ENCODE measurements around the gene FRMD1.

FRMD1 gene

GRCh38 chr6:168078943-168079405 is at the start of gene FRMD1:
FRMD1 (minus strand) TSS chr6:168079212; CDS start chr6:168079094, 118 bp downstream.
- Histone ChIP-seq H3K9ac (ENCODE audit: low read depth, low read length) (no peak within 1 kb of the TSS), H3K27me3 (ENCODE audit: insufficient read depth, low read length, poor library complexity) (no peaks in the 10 kb centered on the region), H4K20me1 (ENCODE audit: insufficient read depth, low read length) (no peaks in the 10 kb centered on the region), H3K4me3 (ENCODE audit: low read depth in 1 of 2, low read length in 2 of 2) (no peak within 1 kb of the TSS), H3K4me1 (ENCODE audit: insufficient read depth, low read length) (no peaks in the 10 kb centered on the region), H3K9me3 (ENCODE audit: insufficient read depth, low read length, severe bottlenecking) (peaks cover 17% of the 10 kb centered on the region), H3K4me2 (ENCODE audit: insufficient read depth, low read length) (no peak within 1 kb of the TSS), H3K36me3 (ENCODE audit: insufficient read depth, low read length) (no peaks in the 10 kb centered on the region), H3K27ac (ENCODE audit: low read length) (no peak within 1 kb of the TSS), H2AFZ (ENCODE audit: low read depth, low read length) (no peak within 1 kb of the TSS), H3K79me2 (ENCODE audit: insufficient read depth, low read length) (no peaks in the 10 kb centered on the region)
- DNase-seq (no peak), ATAC-seq (ENCODE audit: insufficient read depth, low read depth) (no peak)
- TF ChIP-seq CTCF (IDR thresholded peaks at IDR 0.05; ENCODE audit: borderline replicate concordance, extremely low read depth, low read length, poor library complexity, severe bottlenecking) (no peak), EZH2 (IDR thresholded peaks at IDR 0.05; ENCODE audit: borderline replicate concordance, low read depth, low read length, severe bottlenecking) (no peak)

- no peak overlapping the region for H3K27ac ChIP-seq (ENCODE audit: low read length)
- ATAC-seq (ENCODE audit: insufficient read depth, low read depth) (no peak), DNase-seq (no peak)
- no peak overlapping the region for H3K9ac ChIP-seq (ENCODE audit: low read depth, low read length)
- no peaks in the 10 kb centered on the region for H3K36me3 ChIP-seq (ENCODE audit: insufficient read depth, low read length)
- H3K27me3 ChIP-seq (ENCODE audit: insufficient read depth, low read length, poor library complexity), result no peaks in the 10 kb centered on the region
- H3K4me1 ChIP-seq (ENCODE audit: insufficient read depth, low read length), result no peaks in the 10 kb centered on the region
- no peak overlapping the region for H2AFZ ChIP-seq (ENCODE audit: low read depth, low read length)
- no peak for TF ChIP-seq EZH2 (IDR thresholded peaks at IDR 0.05; ENCODE audit: borderline replicate concordance, low read depth, low read length, severe bottlenecking)
- TF ChIP-seq CTCF (IDR thresholded peaks at IDR 0.05; ENCODE audit: borderline replicate concordance, extremely low read depth, low read length, poor library complexity, severe bottlenecking), result no peak
- H3K79me2 ChIP-seq (ENCODE audit: insufficient read depth, low read length), result no peaks in the 10 kb centered on the region
- H3K4me2 ChIP-seq (ENCODE audit: insufficient read depth, low read length), result no peak overlapping the region
- H3K4me3 ChIP-seq (ENCODE audit: low read depth in 1 of 2, low read length in 2 of 2), result no peak overlapping the region
- H3K9me3 ChIP-seq (ENCODE audit: insufficient read depth, low read length, severe bottlenecking), result peaks cover 9% of the 10 kb centered on the region
- no peaks in the 10 kb centered on the region for H4K20me1 ChIP-seq (ENCODE audit: insufficient read depth, low read length)
Measured at GRCh38 chr6:168128006-168128630, 49.1 kb upstream of the FRMD1 start.

GRCh38 chr6:168127384-168127868 is 48.4 kb upstream of the FRMD1 start:
- Histone ChIP-seq H3K27ac (ENCODE audit: low read length) (no peak overlapping the region), H3K4me1 (ENCODE audit: insufficient read depth, low read length) (no peaks in the 10 kb centered on the region), H3K9ac (ENCODE audit: low read depth, low read length) (no peak overlapping the region), H3K4me2 (ENCODE audit: insufficient read depth, low read length) (no peak overlapping the region), H3K79me2 (ENCODE audit: insufficient read depth, low read length) (no peaks in the 10 kb centered on the region), H4K20me1 (ENCODE audit: insufficient read depth, low read length) (no peaks in the 10 kb centered on the region), H2AFZ (ENCODE audit: low read depth, low read length) (no peak overlapping the region), H3K27me3 (ENCODE audit: insufficient read depth, low read length, poor library complexity) (no peaks in the 10 kb centered on the region), H3K9me3 (ENCODE audit: insufficient read depth, low read length, severe bottlenecking) (peaks cover 9% of the 10 kb centered on the region), H3K4me3 (ENCODE audit: low read depth in 1 of 2, low read length in 2 of 2) (no peak overlapping the region), H3K36me3 (ENCODE audit: insufficient read depth, low read length) (no peaks in the 10 kb centered on the region)
- TF ChIP-seq EZH2 (IDR thresholded peaks at IDR 0.05; ENCODE audit: borderline replicate concordance, low read depth, low read length, severe bottlenecking) (no peak), CTCF (IDR thresholded peaks at IDR 0.05; ENCODE audit: borderline replicate concordance, extremely low read depth, low read length, poor library complexity, severe bottlenecking) (no peak)
- ATAC-seq (ENCODE audit: insufficient read depth, low read depth), result no peak
- no peak for DNase-seq
